AG04449 (cell line): ENCODE measurements around the gene ZCWPW1.
"Not testable (repeated sequence)": the region's sequence is repeated elsewhere in the genome, so short reads cannot be mapped to it uniquely, and the experiment has no call there.

Experiments
- CTCF ChIA-PET: fragments of 350-600 bp; formaldehyde crosslinking; extraction: SDS; loops from one replicate; lab custom pipeline; 2021; ENCODE audit warnings: antibody characterized with exemption; lab: Yijun Ruan, JAX
- POLR2A ChIA-PET: fragments of 400-600, 350-600 bp; formaldehyde crosslinking; extraction: SDS; loops from one replicate; lab custom pipeline; 2020; ENCODE audit warnings: antibody characterized with exemption, inconsistent platforms; lab: Yijun Ruan, JAX
- DNase-seq: peaks from one replicate; pipeline ENCODE4 v3.0.0-alpha.2; 2010; ENCODE audit warnings: low read depth, low spot score
- H3K4me3 ChIP-seq: 2 replicates; pipeline ENCODE4 v1.5.1; 2011; ENCODE audit warnings: low read depth, mild to moderate bottlenecking, control low read depth, low read length
- CTCF ChIP-seq: IDR thresholded peaks from one replicate; pipeline ENCODE4 v1.5.1; 2011; ENCODE audit warnings: mild to moderate bottlenecking, moderate library complexity, low read length, control low read depth, inconsistent platforms; ENCODE audit not compliant: insufficient read depth; ENCODE audit errors: missing control alignments

The ZCWPW1 gene

GRCh38 chr7:100353685-100354330, 74.7 kb downstream of the ZCWPW1 start:
- DNase-seq = no peak
- no peak overlapping the region for H3K4me3 ChIP-seq
- CTCF ChIA-PET = interaction anchor here (1.2 to 2.1 kb wide), 3 partner anchors 8 to 221 kb away, joined by 4 to 5 read pairs (median 4); no protein-coding TSS in a partner anchor
- TF ChIP-seq CTCF = no peak
- POLR2A ChIA-PET = no interaction called here

GRCh38 chr7:100352984-100353684, 75.4 kb downstream of the ZCWPW1 start:
- ChIA-PET CTCF (interaction anchor here (1.7 to 2.1 kb wide), 2 partner anchors 54 to 221 kb away, joined by 4 to 5 read pairs; no protein-coding TSS in a partner anchor), POLR2A (interaction anchor here (0.6 kb wide), 1 partner anchor 1264 kb away, joined by 3 read pairs; no protein-coding TSS in a partner anchor)
- TF ChIP-seq CTCF = no peak
- no peak overlapping the region for H3K4me3 ChIP-seq
- no peak for DNase-seq

GRCh38 chr7:100352230-100352781, 76.2 kb downstream of the ZCWPW1 start:
- H3K4me3 ChIP-seq, CTCF ChIA-PET, DNase-seq: not testable (repeated sequence)
- POLR2A ChIA-PET = interaction anchor here (0.6 kb wide), 1 partner anchor 1264 kb away, joined by 3 read pairs; no protein-coding TSS in a partner anchor

GRCh38 chr7:100351657-100352058, 76.8 kb downstream of the ZCWPW1 start:
- H3K4me3 ChIP-seq = no peak overlapping the region
- ChIA-PET CTCF (no interaction called here), POLR2A (no interaction called here)
- no peak for DNase-seq
- no peak for TF ChIP-seq CTCF
